Fibroblast of lung (primary cell): ENCODE data around the gene PGGHG. TPM values are rescaled to one million over a fixed set of nuclear protein-coding genes. Genes with fewer than 3 reads are reported as not detected.

Source experiments
- DNase-seq, 2 donors: peaks; one replicate each; pipeline versions ENCODE4 v3.0.0 to v3.0.0-alpha.2; 2010; ENCODE audit warnings: low read depth in 2 of 2
- H2AFZ ChIP-seq: 2 replicates; pipeline ENCODE4 v1.5.1; 2012; ENCODE audit warnings: low read length, control low read depth, inconsistent platforms
- H3K27ac ChIP-seq: 2 replicates; pipeline ENCODE4 v1.5.1; 2011; ENCODE audit warnings: low read length, control low read depth; ENCODE audit not compliant: insufficient read depth
- H3K27me3 ChIP-seq: 2 replicates; pipeline ENCODE4 v1.5.1; 2011; ENCODE audit warnings: mild to moderate bottlenecking, low read length; ENCODE audit not compliant: control insufficient read depth, insufficient read depth
- H3K36me3 ChIP-seq: 2 replicates; pipeline ENCODE4 v1.5.1; 2011; ENCODE audit warnings: low read length; ENCODE audit not compliant: control insufficient read depth, insufficient read depth
- H3K4me1 ChIP-seq: 2 replicates; pipeline ENCODE4 v1.5.1; 2011; ENCODE audit warnings: low read length; ENCODE audit not compliant: control insufficient read depth, insufficient read depth; ENCODE audit errors: extremely low read depth
- H3K4me2 ChIP-seq: 2 replicates; pipeline ENCODE4 v1.5.1; 2011; ENCODE audit warnings: low read length, control low read depth; ENCODE audit not compliant: insufficient read depth; ENCODE audit errors: extremely low read depth
- H3K4me3 ChIP-seq, 4 experiments: fragments of 200-600 bp in 1 of 4; sonication (generic) in 1 of 4; replicated peaks in 1 of 4; 2 replicates each; pipeline ENCODE4 v1.5.1; 2011 to 2016; ENCODE audit warnings: low read length in 4 of 4, low read depth in 3 of 4, mild to moderate bottlenecking in 3 of 4, control low read depth in 2 of 4, inconsistent platforms in 1 of 4, mixed read lengths in 1 of 4; ENCODE audit not compliant: insufficient read depth in 1 of 4; ENCODE audit errors: control extremely low read depth in 1 of 4
- H3K79me2 ChIP-seq: 2 replicates; pipeline ENCODE4 v1.5.1; 2012; ENCODE audit warnings: mild to moderate bottlenecking, low read length, inconsistent platforms; ENCODE audit not compliant: control insufficient read depth, insufficient read depth
- H3K9ac ChIP-seq: 2 replicates; pipeline ENCODE4 v1.5.1; 2011; ENCODE audit warnings: mild to moderate bottlenecking, low read length, control low read depth; ENCODE audit not compliant: insufficient read depth
- H3K9me3 ChIP-seq: 2 replicates; pipeline ENCODE4 v1.5.1; 2012; ENCODE audit warnings: low read depth, low read length; ENCODE audit not compliant: control insufficient read depth, insufficient read depth
- H4K20me1 ChIP-seq: 2 replicates; pipeline ENCODE4 v1.5.1; 2011; ENCODE audit warnings: low read length; ENCODE audit not compliant: control insufficient read depth, insufficient read depth; ENCODE audit errors: extremely low read depth
- CTCF ChIP-seq, 2 donors: IDR thresholded peaks in 1 of 2; conservative IDR thresholded peaks in 1 of 2; 1 replicate in 1 of 2; 2 replicates in 1 of 2; pipeline ENCODE4 v1.5.1; 2011 to 2012; ENCODE audit warnings: low read length in 2 of 2, control low read depth in 1 of 2, inconsistent platforms in 1 of 2, low read depth in 1 of 2, mild to moderate bottlenecking in 1 of 2
- EZH2 ChIP-seq: IDR thresholded peaks from 2 replicates; pipeline ENCODE4 v1.5.1; 2012; ENCODE audit warnings: low read length, control low read depth, mild to moderate bottlenecking; ENCODE audit errors: missing control alignments
- polyA minus RNA-seq: library from RNA; depleted of rRNA, polyadenylated mRNA; stranded (reverse); fragments of >200 nt; gene quantifications from 2 replicates; pipeline ENCODE4 v1.2.3, GENCODE V29; 2011; ENCODE audit warnings: low replicate concordance
- polyA plus RNA-seq, 2 donors: library from polyadenylated mRNA; depleted of rRNA in 1 of 2; stranded (reverse) in 1 of 2; unstranded in 1 of 2; fragments of >200 nt; gene quantifications; 2 replicates each; pipeline ENCODE4 v1.2.1, GENCODE V29; 2011 to 2012; ENCODE audit warnings: missing spikeins in 1 of 2
- total RNA-seq: library from RNA; depleted of rRNA; stranded (reverse); fragments of >200 nt; gene quantifications from 2 replicates; pipeline ENCODE4 v1.2.1, GENCODE V29; 2014

PGGHG gene
- total RNA-seq (8.4 and 8.5 TPM in 2 replicates), polyA plus RNA-seq (3.1 and 4.6 TPM in 2 replicates), polyA minus RNA-seq (2.1 and 5.6 TPM in 2 replicates)
- 4.2 and 6.8 TPM in 2 replicates for polyA plus RNA-seq (2012)

GRCh38 chr11:288478-289397, at the start of gene PGGHG:
Gene PGGHG (plus strand): TSS chr11:289126. CDS start chr11:289817, 691 bp downstream.
- no peak for TF ChIP-seq EZH2
- no peak for TF ChIP-seq CTCF (conservative IDR thresholded peaks at IDR 0.05 in 1 of 2, IDR thresholded peaks at IDR 0.05 in 1 of 2; ENCODE audit: low read depth in 1 of 2, low read length in 2 of 2)
- H3K27ac ChIP-seq, result no peak within 1 kb of the TSS
- H3K27me3 ChIP-seq, result peaks cover 5% of the 10 kb centered on the region
- H3K4me3 ChIP-seq, result peak within 1 kb of the TSS; percentile 11 to 59 (median 37)
- H3K79me2 ChIP-seq, result no peaks in the 10 kb centered on the region
- H3K4me2 ChIP-seq, result peak within 1 kb of the TSS; percentile 39
- H3K9ac ChIP-seq, result peak within 1 kb of the TSS; percentile 9
- no peaks in the 10 kb centered on the region for H3K4me1 ChIP-seq
- no peaks in the 10 kb centered on the region for H4K20me1 ChIP-seq
- H2AFZ ChIP-seq, result peak within 1 kb of the TSS; percentile 33
- H3K36me3 ChIP-seq, result no peaks in the 10 kb centered on the region
- peak in 1 of 2 donors; percentile 8 for DNase-seq
- H3K9me3 ChIP-seq, result no peaks in the 10 kb centered on the region

- H2AFZ ChIP-seq, result no peak overlapping the region
- no peak for TF ChIP-seq EZH2
- no peak for TF ChIP-seq CTCF (conservative IDR thresholded peaks at IDR 0.05 in 1 of 2, IDR thresholded peaks at IDR 0.05 in 1 of 2; ENCODE audit: low read depth in 1 of 2, low read length in 2 of 2)
- peaks cover 41% of the 10 kb centered on the region for H3K79me2 ChIP-seq
- H4K20me1 ChIP-seq, result no peaks in the 10 kb centered on the region
- H3K27ac ChIP-seq, result no peak overlapping the region
- no peak for DNase-seq
- H3K9ac ChIP-seq, result no peak overlapping the region
- no peaks in the 10 kb centered on the region for H3K27me3 ChIP-seq
- H3K4me2 ChIP-seq, result no peak overlapping the region
- H3K4me1 ChIP-seq, result peaks cover 3% of the 10 kb centered on the region
- no peaks in the 10 kb centered on the region for H3K9me3 ChIP-seq
- peaks cover 5% of the 10 kb centered on the region for H3K36me3 ChIP-seq
- no peak overlapping the region for H3K4me3 ChIP-seq
Observed at GRCh38 chr11:240315-240714, 48.6 kb upstream of the PGGHG start.

- no peaks in the 10 kb centered on the region for H4K20me1 ChIP-seq
- peaks cover 3% of the 10 kb centered on the region for H3K4me1 ChIP-seq
- H3K36me3 ChIP-seq, result peaks cover 16% of the 10 kb centered on the region
- no peak overlapping the region for H3K27ac ChIP-seq
- H2AFZ ChIP-seq, result no peak overlapping the region
- no peaks in the 10 kb centered on the region for H3K27me3 ChIP-seq
- H3K9ac ChIP-seq, result no peak overlapping the region
- no peaks in the 10 kb centered on the region for H3K9me3 ChIP-seq
- H3K79me2 ChIP-seq, result peaks cover 38% of the 10 kb centered on the region
- TF ChIP-seq EZH2 (no peak), CTCF (conservative IDR thresholded peaks at IDR 0.05 in 1 of 2, IDR thresholded peaks at IDR 0.05 in 1 of 2; ENCODE audit: low read depth in 1 of 2, low read length in 2 of 2) (no peak)
- no peak overlapping the region for H3K4me3 ChIP-seq
- DNase-seq, result no peak
- no peak overlapping the region for H3K4me2 ChIP-seq
Observed at GRCh38 chr11:241634-242033, 47.3 kb upstream of the PGGHG start.
